Heart right ventricle (tissue), 16 donors: ENCODE measurements around the gene PLEKHG5. TPM values are rescaled to one million over a fixed set of nuclear protein-coding genes. Genes with fewer than 3 reads are reported as not detected.

Experiments
- ATAC-seq, 8 donors: fragments of 200-7000 bp; cut with Tn5 transposase; one replicate each; pipeline ENCODE4 v1.9.1; 2020; ENCODE audit warnings: mild to moderate bottlenecking in 8 of 8, moderate library complexity in 8 of 8, moderate number of reproducible peaks in 1 of 8
- DNase-seq, 2 donors: peaks; one replicate each; pipeline ENCODE4 v3.0.0-alpha.2; 2020
- H3K27ac ChIP-seq, 10 donors: fragments of 200-600 bp; sonication (generic) in 2 of 10; one replicate each; pipeline versions ENCODE4 v1.5.0 to v1.8.0; 2020 to 2022; ENCODE audit warnings: mild to moderate bottlenecking in 3 of 10
- H3K27me3 ChIP-seq, 7 donors: fragments of 200-600 bp; one replicate each; pipeline ENCODE4 v1.8.0; 2021 to 2022; ENCODE audit warnings: mild to moderate bottlenecking in 2 of 7
- H3K36me3 ChIP-seq, 9 donors: fragments of 200-600 bp; sonication (generic) in 1 of 9; one replicate each; pipeline versions ENCODE4 v1.5.0 to v1.8.0; 2020 to 2022; ENCODE audit warnings: mild to moderate bottlenecking in 2 of 9
- H3K4me1 ChIP-seq, 9 donors: fragments of 200-600 bp; sonication (generic) in 1 of 9; one replicate each; pipeline versions ENCODE4 v1.5.0 to v1.8.0; 2020 to 2022; ENCODE audit warnings: mild to moderate bottlenecking in 4 of 9
- H3K4me3 ChIP-seq, 10 donors: fragments of 200-600 bp; sonication (generic) in 2 of 10; one replicate each; pipeline versions ENCODE4 v1.5.0 to v1.8.0; 2020 to 2022; ENCODE audit warnings: mild to moderate bottlenecking in 7 of 10, moderate library complexity in 2 of 10
- H3K9me3 ChIP-seq, 11 donors: fragments of 200-600 bp in 10 of 11; sonication (generic) in 2 of 11; one replicate each; pipeline versions ENCODE4 v1.5.0 to v1.8.0; 2013 to 2022; ENCODE audit warnings: mild to moderate bottlenecking in 2 of 11, control low read depth in 1 of 11, moderate library complexity in 1 of 11
- CTCF ChIP-seq, 9 donors: fragments of 200-600 bp; sonication (generic) in 2 of 9; IDR thresholded peaks; one replicate each; pipeline versions ENCODE4 v1.5.0 to v1.8.0; 2021 to 2022; ENCODE audit warnings: antibody characterized with exemption in 9 of 9, mild to moderate bottlenecking in 5 of 9, moderate library complexity in 1 of 9
- WGBS, 2 donors: extraction: QIAGEN DNeasy Blood & Tissue Kit; methylation state at CpG; one replicate each; pipeline ENCODE4 v1.1.7; 2013; ENCODE audit warnings: inconsistent platforms in 1 of 2; 5-methylcytosine and 5-hydroxymethylcytosine counted together
- intact Hi-C, 10 donors: fragments of 100-400 bp; cut with DNase I; formaldehyde crosslinking; loops; one replicate each; pipeline versions ENCODE4 v1.11.1 to v1.14.2; 2022
- polyA plus RNA-seq, 2 donors: library from polyadenylated mRNA; stranded (reverse); fragments of 200-250 nt; gene quantifications; one replicate each; pipeline ENCODE4 v1.2.3, GENCODE V29; 2013
- total RNA-seq, 10 donors: library from RNA; stranded (reverse); fragmentation: NEBNext Ultra II Directional in 3 of 10; extraction: Animal tissue kit (Norgen Biotek cat#: 25700) in 3 of 10; gene quantifications; one replicate each; pipeline versions ENCODE4 v1.2.1 to v1.2.4, GENCODE V29; 2021 to 2023
- donor health status: Arrhythmogenic right ventricular cardiomyopathy.
- donor health status: ischemic (EF 13 %, LVEDD 7.1; RV severe dilation, severe dysfunction).
- donor health status: healthy with polysubstance abuse.
- donor health status: DM: no; HTN: yes; CAD: no.
- donor health status: DM: no; HTN: no; CAD: no.
- donor health status: ischemic (EF 25% LVEDD 6.9; RV normal size, moderate dysfunction).
- donor health status: ischemic (EF 25% LVEDD 5.7; RV mildly dilated, moderate dysfunction).
- donor health status: healthy.
- donor health status: DM: yes; HTN: yes; CAD: no.
- donor health status: Ischemic cardiomyopathy.
- donor health status: ischemic (EF 35%, LVEDD 5.7; RV mildly dilated, moderate dysfunction).
- donor health status: nonischemic (EF 11% LVEDD 7.7; RV severe dilation, severe dysfunction).
- donor health status: DM: yes; HTN: yes; CAD: no.
- donor health status: PGD.
- donor health status: ischemic (EF 29% LVEDD 5.4; RV normal size, mild dysfunction).
- donor health status: nonischemic (EF 23%, LVEDD 6.1; RV moderate dilation, normal function).

The PLEKHG5 gene
- total and polyA plus RNA-seq, 12 donors, result 6.6 to 28.7 (median 15.3) TPM

GRCh38 chr1:6474815-6475282 is 16.6 kb downstream of the PLEKHG5 start:
- Histone ChIP-seq H3K27me3 (no peaks in the 10 kb centered on the region), H3K27ac (no peak overlapping the region), H3K36me3 (peaks cover 0 to 78% (median 28%) of the 10 kb centered on the region in 9 donors), H3K4me1 (peaks cover 0 to 3% (median 0%) of the 10 kb centered on the region in 9 donors), H3K9me3 (no peaks in the 10 kb centered on the region), H3K4me3 (no peak overlapping the region)
- DNase-seq (no peak), ATAC-seq (no peak)
- WGBS, 2 donors, result 78 to 85% methylated on average over 13 of the region's 13 CpGs
- intact Hi-C loops, result no loop called here
- no peak for TF ChIP-seq CTCF (IDR thresholded peaks at IDR 0.05)

GRCh38 chr1:6473974-6474814 is 17.3 kb downstream of the PLEKHG5 start:
- intact Hi-C loops, result no loop called here
- TF ChIP-seq CTCF (IDR thresholded peaks at IDR 0.05), result no peak
- Histone ChIP-seq H3K9me3 (no peaks in the 10 kb centered on the region), H3K4me1 (peaks cover 0 to 3% (median 0%) of the 10 kb centered on the region in 9 donors), H3K4me3 (no peak overlapping the region), H3K27me3 (no peaks in the 10 kb centered on the region), H3K36me3 (peaks cover 0 to 85% (median 35%) of the 10 kb centered on the region in 9 donors), H3K27ac (no peak overlapping the region)
- ATAC-seq, result peak in 1 of 8 donors; percentile 5
- no peak for DNase-seq
- 78 to 87% methylated on average over 33 of the region's 33 CpGs for WGBS, 2 donors

GRCh38 chr1:6473156-6473555 is 18.3 kb downstream of the PLEKHG5 start:
- 95% methylated on average over 18 of the region's 18 CpGs for WGBS, 2 donors
- intact Hi-C loops, result no loop called here
- Histone ChIP-seq H3K27me3 (no peaks in the 10 kb centered on the region), H3K27ac (no peak overlapping the region), H3K4me3 (no peak overlapping the region), H3K4me1 (peaks cover 0 to 3% (median 0%) of the 10 kb centered on the region in 9 donors), H3K36me3 (peaks cover 0 to 95% (median 35%) of the 10 kb centered on the region in 9 donors), H3K9me3 (no peaks in the 10 kb centered on the region)
- no peak for ATAC-seq
- no peak for TF ChIP-seq CTCF (IDR thresholded peaks at IDR 0.05)
- no peak for DNase-seq

GRCh38 chr1:6472391-6472790 is 19.1 kb downstream of the PLEKHG5 start:
- Histone ChIP-seq H3K4me3 (no peak overlapping the region), H3K9me3 (no peaks in the 10 kb centered on the region), H3K36me3 (peaks cover 0 to 99% (median 35%) of the 10 kb centered on the region in 9 donors), H3K27ac (no peak overlapping the region), H3K27me3 (no peaks in the 10 kb centered on the region), H3K4me1 (peaks cover 0 to 3% (median 0%) of the 10 kb centered on the region in 9 donors)
- 86 to 89% methylated on average over 10 of the region's 10 CpGs for WGBS, 2 donors
- peak in 1 of 9 donors; percentile 18 for TF ChIP-seq CTCF (IDR thresholded peaks at IDR 0.05)
- no peak for ATAC-seq
- intact Hi-C loops, result no loop called here
- no peak for DNase-seq
